Measurements from ENCODE around the gene DPEP1. TPM values are rescaled to one million over a fixed set of nuclear protein-coding genes. Genes with fewer than 3 reads are reported as not detected.
"Not testable (repeated sequence)": the region's sequence is repeated elsewhere in the genome, so short reads cannot be mapped to it uniquely, and the experiment has no call there.

The DPEP1 gene
- total and polyA plus RNA-seq, 10 donors, result 0.33 to 39.5 (median 2.0) TPM

GRCh38 chr16:89669755-89670154, 56.3 kb downstream of the DPEP1 start:
- WGBS, 5 donors, result 88 to 100% (median 96%) methylated on average over 6 to 13 of the region's 13 CpGs
- Histone ChIP-seq H3K4me3 (no peak overlapping the region), H3K4me1 (peaks cover 0 to 16% (median 8%) of the 10 kb centered on the region in 6 donors), H3K27me3 (replicated peaks in 1 of 7) (no peaks in the 10 kb centered on the region), H3K9me3 (peaks cover 0 to 6% (median 0%) of the 10 kb centered on the region in 8 donors), H3K27ac (no peak overlapping the region), H3K36me3 (peaks cover 0 to 10% (median 0%) of the 10 kb centered on the region in 6 donors)
- no peak for TF ChIP-seq POLR2A (IDR thresholded peaks at IDR 0.05)
- no peak for TF ChIP-seq CTCF (IDR thresholded peaks at IDR 0.05 in 8 of 11, conservative IDR thresholded peaks at IDR 0.05 in 3 of 11)
- no peak for TF ChIP-seq POLR2AphosphoS5 (IDR thresholded peaks at IDR 0.05)
- intact Hi-C loops (cut with DNase I; ENCODE audit: low total_unique reads), result no loop called here
- DNase-seq, result no peak

GRCh38 chr16:89670496-89671431, 57.3 kb downstream of the DPEP1 start:
- TF ChIP-seq CTCF (IDR thresholded peaks at IDR 0.05 in 8 of 11, conservative IDR thresholded peaks at IDR 0.05 in 3 of 11) (no peak), POLR2AphosphoS5 (IDR thresholded peaks at IDR 0.05) (no peak)
- peaks cover 0 to 10% (median 0%) of the 10 kb centered on the region in 6 donors for H3K36me3 ChIP-seq
- H3K9me3 ChIP-seq, result peaks cover 0 to 6% (median 0%) of the 10 kb centered on the region in 8 donors
- H3K4me1 ChIP-seq, result peaks cover 0 to 16% (median 8%) of the 10 kb centered on the region in 6 donors
- intact Hi-C loops (cut with DNase I; ENCODE audit: low total_unique reads), result no loop called here
- no peak overlapping the region for H3K4me3 ChIP-seq
- DNase-seq, result no peak
- H3K27ac ChIP-seq, result no peak overlapping the region
- H3K27me3 ChIP-seq (replicated peaks in 1 of 7), result no peaks in the 10 kb centered on the region
- WGBS, 5 donors, result 89 to 97% (median 90%) methylated on average over 10 of the region's 10 CpGs

GRCh38 chr16:89671565-89671964, 58.1 kb downstream of the DPEP1 start:
- DNase-seq; H3K4me3 ChIP-seq; intact Hi-C loops (cut with DNase I; ENCODE audit: low total_unique reads); H3K9me3 ChIP-seq; H3K27ac ChIP-seq; H3K27me3 ChIP-seq (replicated peaks in 1 of 7): not testable (repeated sequence)
- Histone ChIP-seq H3K36me3 (peaks cover 0 to 10% (median 0%) of the 10 kb centered on the region in 6 donors), H3K4me1 (peaks cover 0 to 16% (median 8%) of the 10 kb centered on the region in 6 donors)
- 85 to 95% (median 92%) methylated on average over 4 of the region's 4 CpGs for WGBS, 5 donors

- Histone ChIP-seq H3K4me3 (no peak overlapping the region), H3K36me3 (peaks cover 0 to 10% (median 0%) of the 10 kb centered on the region in 6 donors), H3K9me3 (peaks cover 0 to 6% (median under 1%) of the 10 kb centered on the region in 8 donors), H3K4me1 (peaks cover 0 to 16% (median 8%) of the 10 kb centered on the region in 6 donors), H3K27me3 (replicated peaks in 1 of 7) (no peaks in the 10 kb centered on the region), H3K27ac (no peak overlapping the region)
- intact Hi-C loops (cut with DNase I; ENCODE audit: low total_unique reads), result no loop called here
- 84 to 90% (median 88%) methylated on average over 16 of the region's 16 CpGs for WGBS, 5 donors
- DNase-seq, result no peak
- no peak for TF ChIP-seq POLR2A (IDR thresholded peaks at IDR 0.05)
- TF ChIP-seq CTCF (IDR thresholded peaks at IDR 0.05 in 8 of 11, conservative IDR thresholded peaks at IDR 0.05 in 3 of 11), result no peak
Observed at GRCh38 chr16:89672177-89672941, 58.9 kb downstream of the DPEP1 start.

Measured in spleen (tissue), 11 donors.